T-helper 2 cell treated with Interferon-gamma antibody and Interleukin-4, amounts not matched to agents 5 μg/mL and 100 μg/mL, for 36 hours (primary cell): ENCODE measurements around the gene WDR37.

Source experiments
- DNase-seq: peaks from one replicate; pipeline ENCODE4 v3.0.0; 2021; ENCODE audit warnings: low spot score
- H3K27ac Mint-ChIP-seq: one replicate; pipeline ENCODE4 v1.8.0; 2021; ENCODE audit warnings: mild to moderate bottlenecking, mixed read lengths
- H3K27me3 Mint-ChIP-seq: one replicate; pipeline ENCODE4 v1.8.0; 2021; ENCODE audit warnings: low read depth, mixed read lengths
- H3K36me3 Mint-ChIP-seq: one replicate; pipeline ENCODE4 v1.8.0; 2021; ENCODE audit warnings: low read depth, mixed read lengths
- H3K4me1 Mint-ChIP-seq: one replicate; pipeline ENCODE4 v1.8.0; 2021; ENCODE audit warnings: low read depth, mixed read lengths
- H3K4me3 Mint-ChIP-seq: one replicate; pipeline ENCODE4 v1.8.0; 2022; ENCODE audit warnings: mild to moderate bottlenecking, moderate library complexity, mixed read lengths
- H3K9me3 Mint-ChIP-seq: one replicate; pipeline ENCODE4 v1.8.0; 2021; ENCODE audit warnings: mixed read lengths

The WDR37 gene

DNA sequence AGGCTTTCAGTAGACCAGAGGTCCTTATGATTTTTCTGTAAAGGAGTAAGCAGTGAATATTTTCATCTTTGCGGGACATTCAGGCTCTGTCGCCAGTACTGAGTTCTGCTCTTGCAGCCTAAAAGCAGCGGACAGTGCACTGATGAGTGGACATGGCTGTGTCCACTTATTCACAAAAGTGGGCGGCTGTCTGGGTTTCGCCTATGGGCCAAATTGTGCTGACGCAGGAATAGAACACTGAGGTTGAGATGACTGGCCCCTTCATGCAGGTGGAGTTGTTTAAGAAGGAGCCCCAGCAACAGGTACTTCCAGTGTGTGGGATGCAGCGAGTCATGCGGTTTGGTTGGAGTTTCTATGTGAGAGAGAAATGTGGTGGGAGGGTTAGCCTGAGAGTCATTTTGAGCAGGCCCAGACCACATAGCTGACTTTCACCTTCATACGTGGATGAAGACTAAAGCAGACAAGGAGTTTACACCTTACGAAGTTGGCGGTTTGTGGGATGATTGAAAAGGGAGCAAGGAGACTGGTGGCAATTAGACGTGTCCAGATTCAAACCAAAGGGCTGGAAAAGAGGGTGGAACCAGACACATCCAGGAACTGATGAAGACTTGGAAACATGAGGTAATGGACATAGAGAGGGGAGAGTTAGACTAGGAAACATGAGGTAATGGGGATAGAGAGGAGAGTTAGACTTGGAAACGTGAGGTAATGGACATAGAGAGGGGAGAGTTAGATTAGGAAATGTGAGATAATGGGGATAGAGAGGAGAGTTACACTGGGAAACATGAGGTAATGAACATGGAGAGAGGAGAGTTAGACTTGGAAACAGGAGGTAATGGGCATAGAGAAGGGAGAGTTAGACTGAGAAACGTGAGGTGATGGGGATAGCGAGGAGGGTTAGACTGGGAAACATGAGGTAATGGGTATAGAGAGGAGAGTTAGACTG is 38.2 kb downstream of the WDR37 start:
- DNase-seq = peak; percentile 82
- Mint-ChIP-seq H3K9me3 (no peaks in the 10 kb centered on the region), H3K27me3 (no peaks in the 10 kb centered on the region), H3K27ac (no peak overlapping the region), H3K4me3 (no peak overlapping the region), H3K4me1 (peaks cover 5% of the 10 kb centered on the region), H3K36me3 (peaks cover 29% of the 10 kb centered on the region)

DNA sequence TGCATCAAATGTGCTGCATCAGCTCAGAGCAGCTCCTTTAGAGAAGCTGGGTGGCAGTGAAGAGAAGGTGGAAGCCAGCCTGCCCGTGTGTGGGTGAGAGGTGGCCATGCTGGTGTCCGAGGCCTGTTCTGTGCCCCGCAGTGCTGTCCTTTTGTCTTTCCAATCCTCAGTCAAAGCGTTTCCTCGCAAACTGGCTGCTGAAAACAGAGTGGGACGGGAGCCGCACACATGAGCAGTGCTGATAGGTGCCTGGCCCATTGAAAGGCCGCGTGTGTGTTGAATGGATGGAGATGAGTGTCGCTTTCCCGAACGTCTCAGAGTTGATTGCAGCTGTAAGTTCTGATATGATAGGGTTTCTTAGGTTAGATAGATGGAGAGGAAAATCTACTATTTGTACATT is 39.3 kb downstream of the WDR37 start:
- Mint-ChIP-seq H3K4me1 (peaks cover 8% of the 10 kb centered on the region), H3K4me3 (no peak overlapping the region), H3K27ac (no peak overlapping the region), H3K36me3 (peaks cover 27% of the 10 kb centered on the region), H3K27me3 (no peaks in the 10 kb centered on the region), H3K9me3 (no peaks in the 10 kb centered on the region)
- no peak for DNase-seq

- Mint-ChIP-seq H3K27ac (no peak overlapping the region), H3K9me3 (no peaks in the 10 kb centered on the region), H3K4me3 (no peak overlapping the region), H3K27me3 (no peaks in the 10 kb centered on the region), H3K36me3 (peaks cover 26% of the 10 kb centered on the region), H3K4me1 (peaks cover 8% of the 10 kb centered on the region)
- DNase-seq = no peak
These were observed 40.2 kb downstream of the WDR37 start for GRCh38 chr10:1096287-1096889.

- Mint-ChIP-seq H3K27ac (no peak overlapping the region), H3K36me3 (peaks cover 32% of the 10 kb centered on the region), H3K9me3 (no peaks in the 10 kb centered on the region), H3K4me3 (no peak overlapping the region), H3K27me3 (no peaks in the 10 kb centered on the region), H3K4me1 (peaks cover 12% of the 10 kb centered on the region)
- DNase-seq = no peak
These were observed 41.3 kb downstream of the WDR37 start for GRCh38 chr10:1097436-1097835.

- no peak overlapping the region for H3K27ac Mint-ChIP-seq
- no peaks in the 10 kb centered on the region for H3K27me3 Mint-ChIP-seq
- no peak for DNase-seq
- H3K9me3 Mint-ChIP-seq = no peaks in the 10 kb centered on the region
- H3K36me3 Mint-ChIP-seq = peaks cover 46% of the 10 kb centered on the region
- no peak overlapping the region for H3K4me3 Mint-ChIP-seq
- H3K4me1 Mint-ChIP-seq = peaks cover 7% of the 10 kb centered on the region
These were observed 44.0 kb downstream of the WDR37 start for GRCh38 chr10:1100143-1100542.

DNA sequence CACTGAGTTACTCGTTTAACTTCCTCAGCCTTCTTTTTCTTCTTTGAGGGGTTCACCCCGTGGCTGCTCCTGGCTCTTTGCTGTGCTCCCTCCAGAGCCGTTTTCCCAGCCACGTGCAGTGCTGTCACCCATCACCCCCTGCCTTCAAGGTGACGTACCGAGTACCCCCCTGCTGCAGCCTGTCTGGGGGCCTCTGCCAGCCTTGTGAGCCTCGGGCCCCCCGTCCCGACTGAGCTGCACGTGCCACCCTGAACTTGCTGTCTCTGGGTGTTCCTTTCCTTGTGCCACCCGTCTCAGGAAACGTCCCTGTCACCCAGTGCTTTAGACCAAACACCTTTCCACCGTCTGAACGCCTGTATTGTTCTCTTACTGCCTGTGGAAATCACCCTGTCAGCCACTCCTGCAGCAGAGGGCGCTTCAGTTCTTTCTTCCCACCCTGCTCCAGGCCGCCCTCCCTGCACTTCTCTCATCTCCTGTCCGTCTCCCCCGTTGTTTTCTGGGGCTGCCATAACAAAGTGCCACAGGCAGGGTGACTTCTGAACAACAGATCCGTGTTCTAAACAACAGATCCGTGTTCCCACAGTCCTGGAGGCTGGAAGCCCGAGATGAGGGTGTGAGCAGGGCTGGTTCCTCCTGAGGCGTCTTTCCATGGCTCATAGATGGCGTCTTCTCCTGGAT is 44.6 kb downstream of the WDR37 start:
- Mint-ChIP-seq H3K4me1 (peaks cover 7% of the 10 kb centered on the region), H3K9me3 (no peaks in the 10 kb centered on the region), H3K36me3 (peaks cover 50% of the 10 kb centered on the region), H3K27ac (no peak overlapping the region), H3K27me3 (no peaks in the 10 kb centered on the region), H3K4me3 (no peak overlapping the region)
- no peak for DNase-seq

GRCh38 chr10:1101946-1102345 is 45.8 kb downstream of the WDR37 start:
- H3K27me3 Mint-ChIP-seq = no peaks in the 10 kb centered on the region
- DNase-seq = no peak
- H3K9me3 Mint-ChIP-seq = no peaks in the 10 kb centered on the region
- no peak overlapping the region for H3K4me3 Mint-ChIP-seq
- peaks cover 60% of the 10 kb centered on the region for H3K36me3 Mint-ChIP-seq
- H3K27ac Mint-ChIP-seq = no peak overlapping the region
- H3K4me1 Mint-ChIP-seq = peaks cover 7% of the 10 kb centered on the region

DNA sequence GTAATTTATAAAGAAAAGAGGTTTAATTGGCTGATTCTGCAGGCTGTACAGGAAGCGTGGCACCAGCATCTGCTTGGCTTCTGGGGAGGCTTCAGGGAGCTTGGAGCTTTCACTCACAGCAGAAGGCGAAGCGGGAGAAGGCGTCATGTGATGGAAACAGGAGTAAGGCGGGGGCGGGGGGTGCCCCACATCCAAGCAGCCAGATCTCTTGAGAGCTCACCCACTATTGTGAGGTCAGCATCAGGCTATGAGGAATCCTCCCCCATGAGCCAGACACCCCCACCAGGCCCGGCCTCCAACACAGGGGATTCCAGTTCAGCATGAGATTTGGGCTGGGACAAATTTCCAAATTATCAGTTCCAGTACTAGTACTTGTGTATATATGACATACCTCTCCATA is 46.2 kb downstream of the WDR37 start:
- H3K27me3 Mint-ChIP-seq = no peaks in the 10 kb centered on the region
- H3K9me3 Mint-ChIP-seq = no peaks in the 10 kb centered on the region
- peaks cover 62% of the 10 kb centered on the region for H3K36me3 Mint-ChIP-seq
- no peak overlapping the region for H3K4me3 Mint-ChIP-seq
- peak; percentile 47 for DNase-seq
- H3K4me1 Mint-ChIP-seq = peaks cover 7% of the 10 kb centered on the region
- no peak overlapping the region for H3K27ac Mint-ChIP-seq

- Mint-ChIP-seq H3K27ac (no peak overlapping the region), H3K27me3 (no peaks in the 10 kb centered on the region), H3K9me3 (no peaks in the 10 kb centered on the region), H3K4me3 (no peak overlapping the region), H3K36me3 (peaks cover 66% of the 10 kb centered on the region), H3K4me1 (peaks cover 9% of the 10 kb centered on the region)
- no peak for DNase-seq
These were observed 46.6 kb downstream of the WDR37 start for GRCh38 chr10:1102831-1103230.

DNA sequence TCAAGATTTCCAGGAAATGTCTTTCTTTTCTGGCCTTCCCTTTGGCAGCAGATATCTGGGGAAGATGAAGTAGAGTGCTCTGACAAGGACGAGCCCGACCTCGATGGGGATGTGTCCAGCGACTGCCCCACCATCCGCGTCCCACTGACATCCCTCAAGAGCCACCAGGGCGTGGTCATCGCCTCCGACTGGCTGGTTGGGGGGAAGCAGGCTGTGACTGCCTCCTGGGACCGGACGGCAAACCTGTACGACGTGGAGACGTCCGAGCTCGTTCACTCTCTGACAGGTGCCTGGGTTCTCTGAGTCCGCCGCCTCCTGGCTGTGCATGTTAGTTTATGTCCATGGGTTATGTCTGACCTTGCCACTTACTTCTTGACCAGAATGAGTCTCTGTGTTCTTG is 47.4 kb downstream of the WDR37 start:
- Mint-ChIP-seq H3K9me3 (no peaks in the 10 kb centered on the region), H3K4me3 (no peak overlapping the region), H3K27me3 (no peaks in the 10 kb centered on the region), H3K36me3 (peaks cover 72% of the 10 kb centered on the region), H3K4me1 (peaks cover 13% of the 10 kb centered on the region), H3K27ac (no peak overlapping the region)
- no peak for DNase-seq

DNA sequence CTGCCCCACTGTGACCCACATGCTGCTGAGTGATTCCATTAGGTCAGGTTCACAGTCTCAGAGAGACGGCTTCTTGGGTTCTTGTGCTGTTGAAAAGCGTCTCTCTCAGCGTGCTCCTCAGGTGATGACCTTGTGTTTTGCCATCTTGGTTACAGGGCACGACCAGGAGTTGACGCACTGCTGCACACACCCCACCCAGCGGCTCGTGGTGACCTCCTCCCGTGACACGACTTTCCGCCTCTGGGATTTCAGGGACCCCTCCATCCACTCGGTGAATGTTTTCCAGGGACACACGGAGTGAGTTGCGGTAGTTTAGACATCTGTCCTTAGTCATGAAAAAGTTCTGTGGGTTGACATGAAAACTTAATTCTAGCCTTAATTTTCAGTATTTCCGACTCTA is 48.8 kb downstream of the WDR37 start:
- no peak for DNase-seq
- Mint-ChIP-seq H3K9me3 (no peaks in the 10 kb centered on the region), H3K36me3 (peaks cover 70% of the 10 kb centered on the region), H3K4me1 (peaks cover 13% of the 10 kb centered on the region), H3K27me3 (no peaks in the 10 kb centered on the region), H3K4me3 (no peak overlapping the region), H3K27ac (no peak overlapping the region)

DNA sequence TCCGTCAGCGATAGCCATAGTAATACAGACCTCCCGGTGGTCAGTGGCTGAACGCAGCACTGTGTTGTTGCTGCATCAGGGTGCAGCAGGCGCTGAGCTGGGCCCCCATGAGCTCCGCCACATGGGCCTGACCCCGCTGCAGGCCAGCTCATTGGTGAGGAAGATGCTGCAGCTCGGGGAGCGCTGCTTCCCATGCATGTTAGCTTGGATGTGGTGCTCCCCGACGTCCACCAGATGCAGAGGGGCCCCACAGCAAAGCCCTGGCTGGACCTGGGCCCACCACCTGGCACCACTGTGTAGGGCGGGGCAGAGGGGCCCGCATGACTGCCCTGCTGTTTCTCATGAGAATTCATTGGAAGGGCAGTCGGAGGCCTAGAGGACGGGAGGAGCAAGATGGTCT is 50.8 kb downstream of the WDR37 start:
- no peak for DNase-seq
- H3K27ac Mint-ChIP-seq = no peak overlapping the region
- H3K4me3 Mint-ChIP-seq = no peak overlapping the region
- H3K27me3 Mint-ChIP-seq = no peaks in the 10 kb centered on the region
- peaks cover 25% of the 10 kb centered on the region for H3K4me1 Mint-ChIP-seq
- no peaks in the 10 kb centered on the region for H3K9me3 Mint-ChIP-seq
- H3K36me3 Mint-ChIP-seq = peaks cover 76% of the 10 kb centered on the region

GRCh38 chr10:1107679-1108078 is 51.5 kb downstream of the WDR37 start:
- peaks cover 25% of the 10 kb centered on the region for H3K4me1 Mint-ChIP-seq
- H3K27ac Mint-ChIP-seq = no peak overlapping the region
- no peaks in the 10 kb centered on the region for H3K9me3 Mint-ChIP-seq
- peaks cover 79% of the 10 kb centered on the region for H3K36me3 Mint-ChIP-seq
- DNase-seq = no peak
- no peak overlapping the region for H3K4me3 Mint-ChIP-seq
- no peaks in the 10 kb centered on the region for H3K27me3 Mint-ChIP-seq
